Stimulated activated CD8-positive, alpha-beta memory T cell treated with anti-CD3 and anti-CD28 coated beads, Interleukin-12 subunit alpha, Interleukin-12 subunit beta, amount 100 ng/mL, for 1 hour (primary cell): ENCODE measurements around the gene ACOX1.
A peak's percentile ranks its signal among the peaks of the same experiment; 100 is the strongest.
"Not testable (repeated sequence)": the region's sequence is repeated elsewhere in the genome, so short reads cannot be mapped to it uniquely, and the experiment has no call there.

Experiments used
- DNase-seq: peaks from one replicate; pipeline ENCODE4 v3.0.0-alpha.2; 2020; ENCODE audit warnings: low read depth

ACOX1 gene

GRCh38 chr17:75981019-75981615, 2.2 kb upstream of the ACOX1 start:
- no peak for DNase-seq

GRCh38 chr17:75980188-75981018, 1.4 kb upstream of the ACOX1 start:
- no peak for DNase-seq

GRCh38 chr17:75979705-75980187, 780 bp upstream of the ACOX1 start:
- no peak for DNase-seq

GRCh38 chr17:75976175-75976848, 2.7 kb downstream of the ACOX1 start:
- DNase-seq = no peak

GRCh38 chr17:75975757-75976174, 3.2 kb downstream of the ACOX1 start:
- no peak for DNase-seq

- DNase-seq = not testable (repeated sequence)
Observed at GRCh38 chr17:75975187-75975586, 3.8 kb downstream of the ACOX1 start.

GRCh38 chr17:75970626-75971025, 8.3 kb downstream of the ACOX1 start:
- no peak for DNase-seq

- DNase-seq = no peak
Observed at GRCh38 chr17:75970011-75970523, 8.9 kb downstream of the ACOX1 start.

- DNase-seq = not testable (repeated sequence)
Observed at GRCh38 chr17:75969044-75969443, 9.9 kb downstream of the ACOX1 start.

GRCh38 chr17:75965468-75965867, 13.5 kb downstream of the ACOX1 start:
- no peak for DNase-seq

- no peak for DNase-seq
Observed at GRCh38 chr17:75959839-75960511, 19.0 kb downstream of the ACOX1 start.

- no peak for DNase-seq
Observed at GRCh38 chr17:75959051-75959838, 19.7 kb downstream of the ACOX1 start.

- no peak for DNase-seq
Observed at GRCh38 chr17:75950855-75951554, 28.0 kb downstream of the ACOX1 start.

GRCh38 chr17:75950421-75950820, 28.5 kb downstream of the ACOX1 start:
- no peak for DNase-seq

- no peak for DNase-seq
Observed at GRCh38 chr17:75945211-75945610, 33.8 kb downstream of the ACOX1 start.

GRCh38 chr17:75943491-75943890, 35.5 kb downstream of the ACOX1 start:
- no peak for DNase-seq

- no peak for DNase-seq
Observed at GRCh38 chr17:75942473-75942872, 36.5 kb downstream of the ACOX1 start.

GRCh38 chr17:75941442-75941819, 37.5 kb downstream of the ACOX1 start:
- no peak for DNase-seq

GRCh38 chr17:75940727-75941441, 38.1 kb downstream of the ACOX1 start, which contains the start of gene FBF1:
Gene FBF1, minus strand, starts transcription at chr17:75941042. Its CDS starts 2,893 bp downstream, at chr17:75938149.
- peak; percentile 72 for DNase-seq

- DNase-seq = no peak
Observed at GRCh38 chr17:75937652-75938051, 41.3 kb downstream of the ACOX1 start.
